Esophagus muscularis mucosa (tissue), 4 donors: ENCODE results near the gene SPTSSA.
"Not testable (repeated sequence)": the region's sequence is repeated elsewhere in the genome, so short reads cannot be mapped to it uniquely, and the experiment has no call there.

Source experiments
- CTCF ChIP-seq, 3 experiments: fragments of 200-600 bp in 2 of 3; fragments of 450-650 bp in 1 of 3; sonication (generic) in 2 of 3; IDR thresholded peaks; one replicate each; pipeline ENCODE4 v1.5.1; 2017 to 2019; ENCODE audit warnings: antibody characterized with exemption in 3 of 3, mild to moderate bottlenecking in 2 of 3, moderate library complexity in 1 of 3
- EP300 ChIP-seq: sonication (generic); formaldehyde crosslinking; IDR thresholded peaks from one replicate; pipeline ENCODE4 v1.6.1; 2017; ENCODE audit warnings: antibody characterized with exemption
- POLR2A ChIP-seq: fragments of 450-650 bp; IDR thresholded peaks from one replicate; pipeline ENCODE4 v1.6.1; 2017; ENCODE audit warnings: antibody characterized with exemption, moderate library complexity, mild to moderate bottlenecking, low read depth
- POLR2AphosphoS5 ChIP-seq, 2 donors: sonication (generic); formaldehyde crosslinking; IDR thresholded peaks; one replicate each; pipeline ENCODE4 v1.6.1; 2017; ENCODE audit warnings: antibody characterized with exemption in 2 of 2

- TF ChIP-seq CTCF (IDR thresholded peaks at IDR 0.05); POLR2AphosphoS5 (IDR thresholded peaks at IDR 0.05); POLR2A; EP300: not testable (repeated sequence)
These were observed 43.1 kb upstream of the SPTSSA start for GRCh38 chr14:34505124-34505491.
